Activated CD8-positive, alpha-beta T cell treated with anti-CD3 and anti-CD28 coated beads, Interleukin-2, amount 10 ng/mL, durations not matched to agents 7 days and 5 days (primary cell): ENCODE results near the gene GFRA1. TPM values are rescaled to one million over a fixed set of nuclear protein-coding genes. Genes with fewer than 3 reads are reported as not detected.

Source experiments
- ATAC-seq: fragments of 150-1000 bp; cut with Tn5 transposase; one replicate; pipeline ENCODE4 v1.10.0; 2021; ENCODE audit warnings: moderate library complexity
- CTCF ChIA-PET: fragments of 350-600 bp; sonication (Branson Sonifier 250); formaldehyde crosslinking; loops from one replicate; lab custom pipeline; 2021; ENCODE audit warnings: antibody characterized with exemption; lab: Charles Lee
- POLR2A ChIA-PET: fragments of 350-600 bp; sonication (Branson Sonifier 250); formaldehyde crosslinking; loops from one replicate; lab custom pipeline; 2021; ENCODE audit warnings: antibody characterized with exemption; lab: Charles Lee
- DNase-seq: peaks from one replicate; pipeline ENCODE4 v3.0.0-alpha.2; 2020
- H3K27ac Mint-ChIP-seq: one replicate; pipeline ENCODE4 v1.8.0; 2021; ENCODE audit warnings: mild to moderate bottlenecking, mixed read lengths
- H3K27me3 Mint-ChIP-seq: one replicate; pipeline ENCODE4 v1.8.0; 2021; ENCODE audit warnings: low read depth, mixed read lengths
- H3K36me3 Mint-ChIP-seq: one replicate; pipeline ENCODE4 v1.8.0; 2021; ENCODE audit warnings: low read depth, mixed read lengths
- H3K4me1 Mint-ChIP-seq: one replicate; pipeline ENCODE4 v1.8.0; 2021; ENCODE audit warnings: low read depth, mixed read lengths
- H3K4me3 Mint-ChIP-seq: one replicate; pipeline ENCODE4 v1.8.0; 2021; ENCODE audit warnings: mild to moderate bottlenecking, mixed read lengths
- H3K9me3 Mint-ChIP-seq: one replicate; pipeline ENCODE4 v1.8.0; 2022; ENCODE audit warnings: mixed read lengths; ENCODE audit not compliant: insufficient read depth
- total RNA-seq, 2 experiments: library from RNA; stranded (reverse); gene quantifications; one replicate each; pipeline ENCODE4 v1.2.3, GENCODE V29; 2021

GFRA1 gene
- total RNA-seq, 2 experiments from 2014 or later = not detected

GRCh38 chr10:116100984-116101383 lies 172.0 kb downstream of the GFRA1 start:
- DNase-seq (no peak), ATAC-seq (no peak)
- CTCF ChIA-PET = no interaction called here
- POLR2A ChIA-PET = no interaction called here
- no peaks in the 10 kb centered on the region for H3K4me1 Mint-ChIP-seq
- H3K9me3 Mint-ChIP-seq = no peaks in the 10 kb centered on the region
- no peaks in the 10 kb centered on the region for H3K27me3 Mint-ChIP-seq
- no peak overlapping the region for H3K27ac Mint-ChIP-seq
- H3K36me3 Mint-ChIP-seq = no peaks in the 10 kb centered on the region
- no peak overlapping the region for H3K4me3 Mint-ChIP-seq

DNA sequence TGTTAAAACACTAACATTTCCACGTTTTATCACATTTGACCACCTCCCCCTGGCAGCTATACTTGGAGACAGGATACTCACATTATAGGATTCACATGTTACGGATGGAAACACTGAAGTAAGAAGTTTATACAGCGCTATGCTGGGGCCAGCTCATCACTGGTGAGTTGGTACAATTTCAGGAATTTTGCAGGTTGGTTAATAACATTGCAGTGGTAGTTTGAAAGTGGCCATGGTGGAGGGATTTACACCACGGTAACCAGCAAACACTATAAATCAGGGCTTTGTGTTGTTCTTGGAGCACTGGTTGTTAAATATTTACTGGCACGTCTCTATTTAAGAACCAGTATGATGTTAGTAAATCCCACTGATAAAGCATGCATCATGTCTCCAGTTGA lies 174.0 kb downstream of the GFRA1 start:
- Mint-ChIP-seq H3K27ac (no peak overlapping the region), H3K36me3 (no peaks in the 10 kb centered on the region), H3K4me1 (no peaks in the 10 kb centered on the region), H3K4me3 (no peak overlapping the region), H3K9me3 (no peaks in the 10 kb centered on the region), H3K27me3 (no peaks in the 10 kb centered on the region)
- no peak for ATAC-seq
- CTCF ChIA-PET = no interaction called here
- POLR2A ChIA-PET = no interaction called here
- DNase-seq = no peak

GRCh38 chr10:116098411-116099022 lies 174.5 kb downstream of the GFRA1 start:
- CTCF ChIA-PET = no interaction called here
- no peaks in the 10 kb centered on the region for H3K9me3 Mint-ChIP-seq
- ATAC-seq (no peak), DNase-seq (no peak)
- no peaks in the 10 kb centered on the region for H3K4me1 Mint-ChIP-seq
- no peak overlapping the region for H3K27ac Mint-ChIP-seq
- H3K27me3 Mint-ChIP-seq = no peaks in the 10 kb centered on the region
- H3K36me3 Mint-ChIP-seq = no peaks in the 10 kb centered on the region
- POLR2A ChIA-PET = no interaction called here
- no peak overlapping the region for H3K4me3 Mint-ChIP-seq

DNA sequence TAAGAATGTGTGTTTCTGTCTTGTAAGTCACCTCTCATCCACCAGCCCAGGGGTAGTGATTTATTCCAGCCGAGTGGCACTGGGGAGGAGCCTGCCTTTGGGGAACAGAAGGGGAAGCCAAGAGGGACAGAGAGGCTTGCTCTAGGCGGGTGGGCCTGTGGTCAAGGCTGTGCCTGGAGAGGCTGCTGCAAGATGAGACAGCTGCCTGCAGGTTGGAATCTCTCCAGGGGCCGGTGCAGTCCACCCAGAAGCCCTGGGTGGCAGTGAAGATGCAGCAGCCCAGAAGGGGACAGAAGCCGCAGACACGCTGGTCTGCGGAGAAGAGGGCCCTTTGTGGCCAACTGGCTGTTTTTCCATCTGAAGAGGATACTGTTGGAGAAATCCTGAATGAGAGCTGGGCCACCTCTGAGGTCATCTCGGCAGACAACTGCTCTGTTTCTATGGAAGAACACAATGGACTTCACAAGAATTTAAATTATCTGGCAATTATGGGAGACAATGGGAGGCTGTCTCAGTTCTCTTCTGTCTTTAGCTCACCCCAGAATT lies 175.7 kb downstream of the GFRA1 start:
- no peaks in the 10 kb centered on the region for H3K27me3 Mint-ChIP-seq
- H3K4me1 Mint-ChIP-seq = no peaks in the 10 kb centered on the region
- ATAC-seq (no peak), DNase-seq (no peak)
- no peaks in the 10 kb centered on the region for H3K9me3 Mint-ChIP-seq
- no peak overlapping the region for H3K27ac Mint-ChIP-seq
- POLR2A ChIA-PET = no interaction called here
- no peaks in the 10 kb centered on the region for H3K36me3 Mint-ChIP-seq
- H3K4me3 Mint-ChIP-seq = no peak overlapping the region
- CTCF ChIA-PET = no interaction called here

GRCh38 chr10:116096526-116096925 lies 176.5 kb downstream of the GFRA1 start:
- Mint-ChIP-seq H3K27me3 (no peaks in the 10 kb centered on the region), H3K27ac (no peak overlapping the region), H3K9me3 (no peaks in the 10 kb centered on the region), H3K4me3 (no peak overlapping the region), H3K36me3 (no peaks in the 10 kb centered on the region), H3K4me1 (no peaks in the 10 kb centered on the region)
- ChIA-PET POLR2A (no interaction called here), CTCF (no interaction called here)
- ATAC-seq = no peak
- DNase-seq = no peak

- ATAC-seq = no peak
- no peaks in the 10 kb centered on the region for H3K36me3 Mint-ChIP-seq
- no peaks in the 10 kb centered on the region for H3K27me3 Mint-ChIP-seq
- DNase-seq = no peak
- no peaks in the 10 kb centered on the region for H3K9me3 Mint-ChIP-seq
- no peak overlapping the region for H3K4me3 Mint-ChIP-seq
- ChIA-PET CTCF (no interaction called here), POLR2A (no interaction called here)
- no peaks in the 10 kb centered on the region for H3K4me1 Mint-ChIP-seq
- H3K27ac Mint-ChIP-seq = no peak overlapping the region
Observed at GRCh38 chr10:116094356-116094755, 178.7 kb downstream of the GFRA1 start.

DNA sequence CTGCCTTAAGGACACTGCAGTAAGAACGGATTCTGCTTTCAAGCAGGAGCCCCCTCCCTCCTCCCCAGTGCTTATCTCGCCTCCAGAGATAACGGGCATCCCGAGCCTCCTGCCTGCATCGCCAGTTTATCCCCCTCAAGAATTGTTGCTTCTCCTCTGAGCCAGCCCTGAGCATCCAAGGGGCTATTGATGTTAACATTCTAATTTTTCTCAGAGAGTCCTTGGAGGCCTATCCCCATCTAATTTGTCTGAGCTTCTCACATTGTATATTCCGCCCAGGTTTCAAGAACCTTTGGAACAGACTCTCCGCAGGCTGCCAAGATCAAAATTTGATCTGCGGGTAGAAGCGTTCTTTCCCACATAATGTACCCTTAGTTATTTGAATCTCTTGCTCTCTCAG lies 180.0 kb downstream of the GFRA1 start:
- Mint-ChIP-seq H3K4me1 (no peaks in the 10 kb centered on the region), H3K9me3 (no peaks in the 10 kb centered on the region), H3K36me3 (no peaks in the 10 kb centered on the region), H3K27me3 (no peaks in the 10 kb centered on the region), H3K4me3 (no peak overlapping the region), H3K27ac (no peak overlapping the region)
- no peak for DNase-seq
- CTCF ChIA-PET = no interaction called here
- no peak for ATAC-seq
- POLR2A ChIA-PET = no interaction called here

- Mint-ChIP-seq H3K27ac (no peak overlapping the region), H3K36me3 (no peaks in the 10 kb centered on the region), H3K4me1 (no peaks in the 10 kb centered on the region), H3K4me3 (no peak overlapping the region), H3K9me3 (no peaks in the 10 kb centered on the region), H3K27me3 (no peaks in the 10 kb centered on the region)
- ATAC-seq (no peak), DNase-seq (no peak)
- ChIA-PET CTCF (no interaction called here), POLR2A (no interaction called here)
Observed at GRCh38 chr10:116088985-116089384, 184.0 kb downstream of the GFRA1 start.

DNA sequence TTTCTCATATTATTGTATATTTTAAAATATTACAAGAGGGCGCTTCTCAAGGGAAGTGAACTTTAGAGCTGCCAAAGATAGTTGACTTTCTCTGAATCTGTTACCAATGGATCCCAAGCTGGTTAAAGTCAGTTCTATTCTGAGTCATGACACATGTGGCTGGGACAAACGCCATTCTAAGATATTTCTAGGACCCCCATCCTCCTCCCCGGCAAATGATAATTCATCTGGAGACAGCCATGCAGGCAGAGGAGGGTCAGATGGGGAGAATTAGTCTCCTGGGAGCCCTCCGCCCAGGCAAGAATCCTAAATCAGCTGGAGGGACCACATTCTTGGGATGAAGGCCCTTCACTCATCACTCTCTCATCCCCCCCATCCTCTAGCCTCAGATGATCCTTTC lies 187.7 kb downstream of the GFRA1 start:
- H3K9me3 Mint-ChIP-seq = no peaks in the 10 kb centered on the region
- ATAC-seq (no peak), DNase-seq (no peak)
- H3K27me3 Mint-ChIP-seq = no peaks in the 10 kb centered on the region
- no peaks in the 10 kb centered on the region for H3K4me1 Mint-ChIP-seq
- ChIA-PET CTCF (no interaction called here), POLR2A (no interaction called here)
- no peak overlapping the region for H3K4me3 Mint-ChIP-seq
- no peak overlapping the region for H3K27ac Mint-ChIP-seq
- no peaks in the 10 kb centered on the region for H3K36me3 Mint-ChIP-seq

GRCh38 chr10:116084161-116084560 lies 188.8 kb downstream of the GFRA1 start:
- Mint-ChIP-seq H3K4me1 (no peaks in the 10 kb centered on the region), H3K9me3 (no peaks in the 10 kb centered on the region), H3K36me3 (no peaks in the 10 kb centered on the region), H3K4me3 (no peak overlapping the region), H3K27me3 (no peaks in the 10 kb centered on the region), H3K27ac (no peak overlapping the region)
- DNase-seq (no peak), ATAC-seq (no peak)
- POLR2A ChIA-PET = no interaction called here
- CTCF ChIA-PET = no interaction called here

- Mint-ChIP-seq H3K27me3 (no peaks in the 10 kb centered on the region), H3K9me3 (no peaks in the 10 kb centered on the region), H3K27ac (no peak overlapping the region), H3K4me3 (no peak overlapping the region), H3K4me1 (no peaks in the 10 kb centered on the region), H3K36me3 (no peaks in the 10 kb centered on the region)
- DNase-seq (no peak), ATAC-seq (no peak)
- ChIA-PET CTCF (no interaction called here), POLR2A (no interaction called here)
Observed at GRCh38 chr10:116083226-116083762, 189.7 kb downstream of the GFRA1 start.

GRCh38 chr10:116082762-116083161 lies 190.2 kb downstream of the GFRA1 start:
- CTCF ChIA-PET = no interaction called here
- no peak for DNase-seq
- Mint-ChIP-seq H3K4me3 (no peak overlapping the region), H3K27me3 (no peaks in the 10 kb centered on the region), H3K9me3 (no peaks in the 10 kb centered on the region), H3K27ac (no peak overlapping the region), H3K36me3 (no peaks in the 10 kb centered on the region), H3K4me1 (no peaks in the 10 kb centered on the region)
- ATAC-seq = no peak
- POLR2A ChIA-PET = no interaction called here

GRCh38 chr10:116082206-116082605 lies 190.8 kb downstream of the GFRA1 start:
- no peak for ATAC-seq
- H3K4me3 Mint-ChIP-seq = no peak overlapping the region
- ChIA-PET CTCF (no interaction called here), POLR2A (no interaction called here)
- no peak overlapping the region for H3K27ac Mint-ChIP-seq
- H3K27me3 Mint-ChIP-seq = no peaks in the 10 kb centered on the region
- DNase-seq = no peak
- no peaks in the 10 kb centered on the region for H3K36me3 Mint-ChIP-seq
- H3K9me3 Mint-ChIP-seq = no peaks in the 10 kb centered on the region
- no peaks in the 10 kb centered on the region for H3K4me1 Mint-ChIP-seq
